PC-3 (cell line): ENCODE measurements around the gene SAPCD1. TPM values are rescaled to one million over a fixed set of nuclear protein-coding genes. Genes with fewer than 3 reads are reported as not detected.

Source experiments
- ATAC-seq: fragments of 200-7000 bp; cut with Tn5 transposase; 2 replicates; pipeline ENCODE4 v1.9.1; 2020; ENCODE audit warnings: mild to moderate bottlenecking, moderate library complexity
- BruUV-seq: library from RNA; stranded (reverse); fragments of 400-500 nt; replicated peaks from 2 replicates; lab custom pipeline; 2021; lab: Mats Ljungman, UMichigan
- CTCF ChIA-PET: fragments of 300-600 bp; sonication (Branson Sonifier 250); formaldehyde crosslinking; loops from one replicate; lab custom pipeline; 2022; ENCODE audit warnings: antibody characterized with exemption; lab: Charles Lee
- POLR2A ChIA-PET: fragments of 300-600 bp; sonication (Branson Sonifier 250); formaldehyde crosslinking; loops from one replicate; lab custom pipeline; 2022; ENCODE audit warnings: antibody characterized with exemption; ENCODE audit not compliant: unreplicated experiment; lab: Charles Lee
- DNase-seq: peaks from one replicate; pipeline ENCODE4 v3.0.0-alpha.2; 2015
- H2AFZ ChIP-seq: fragments of 300-600 bp; sonication (generic); 2 replicates; pipeline ENCODE4 v1.6.0; 2016; ENCODE audit warnings: antibody characterized with exemption, low read length
- H3F3A ChIP-seq: fragments of 300-600 bp; sonication (generic); one replicate; pipeline ENCODE4 v1.6.0; 2017; ENCODE audit warnings: antibody characterized with exemption, low read length, control low read depth, mild to moderate bottlenecking; ENCODE audit not compliant: unreplicated experiment
- H3K27ac ChIP-seq: fragments of 300-600 bp; sonication (generic); 2 replicates; pipeline ENCODE4 v1.5.1; 2016; ENCODE audit warnings: mild to moderate bottlenecking, low read length
- H3K27me3 ChIP-seq: fragments of 300-600 bp; sonication (generic); 2 replicates; pipeline ENCODE4 v1.6.1; 2016; ENCODE audit warnings: low read length, mixed read lengths
- H3K36me3 ChIP-seq: fragments of 300-600 bp; sonication (generic); 2 replicates; pipeline ENCODE4 v1.6.1; 2016; ENCODE audit warnings: low read depth, mixed run types, low read length, mixed read lengths
- H3K4me1 ChIP-seq: fragments of 300-600 bp; sonication (generic); 2 replicates; pipeline ENCODE4 v1.5.1; 2016; ENCODE audit warnings: low read length; ENCODE audit not compliant: insufficient read depth
- H3K4me2 ChIP-seq: fragments of 300-600 bp; sonication (generic); 2 replicates; pipeline ENCODE4 v1.6.0; 2016; ENCODE audit warnings: low read length
- H3K4me3 ChIP-seq: fragments of 300-600 bp; sonication (generic); 2 replicates; pipeline ENCODE4 v1.5.1; 2016; ENCODE audit warnings: mild to moderate bottlenecking, low read length, mixed read lengths
- H3K79me2 ChIP-seq: fragments of 300-600 bp; sonication (generic); 2 replicates; pipeline ENCODE4 v1.6.1; 2017; ENCODE audit warnings: low read length, mixed read lengths
- H3K9ac ChIP-seq: fragments of 300-600 bp; sonication (generic); 2 replicates; pipeline ENCODE4 v1.6.0; 2016; ENCODE audit warnings: mild to moderate bottlenecking, low read length
- H3K9me2 ChIP-seq: fragments of 300-600 bp; sonication (generic); replicated peaks from 2 replicates; pipeline ENCODE4 v1.6.1; 2016; ENCODE audit warnings: mixed run types, low read length, mixed read lengths
- H3K9me3 ChIP-seq: fragments of 300-600 bp; sonication (generic); 2 replicates; pipeline ENCODE4 v1.6.1; 2016; ENCODE audit warnings: low read length, mixed read lengths
- H4K20me1 ChIP-seq: fragments of 300-600 bp; sonication (generic); 2 replicates; pipeline ENCODE4 v1.6.1; 2016; ENCODE audit warnings: low read length, mixed read lengths
- EZH2 ChIP-seq: fragments of 300-600 bp; sonication (generic); IDR thresholded peaks from one replicate; pipeline ENCODE4 v1.6.1; 2017; ENCODE audit warnings: antibody characterized with exemption, mild to moderate bottlenecking, low read length; ENCODE audit not compliant: unreplicated experiment
- EZH2phosphoT487 ChIP-seq: fragments of 300-600 bp; sonication (generic); IDR thresholded peaks from 2 replicates; pipeline ENCODE4 v1.6.1; 2018; ENCODE audit warnings: mild to moderate bottlenecking, antibody characterized with exemption, low read length, borderline replicate concordance
- intact Hi-C: fragments of 100-400 bp; cut with micrococcal nuclease; formaldehyde crosslinking; loops from 2 replicates; pipeline ENCODE4 v1.9.0; 2023
- total RNA-seq: library from RNA; depleted of rRNA; stranded (reverse); fragments of >200 nt; gene quantifications from 2 replicates; pipeline ENCODE4 v1.2.3, GENCODE V29; 2014
- TF ChIP-seq, protein P1 (sequence below): fragments of 300-600 bp; sonication (generic); conservative IDR thresholded peaks from 2 replicates; pipeline ENCODE4 v1.5.1; 2017; ENCODE audit warnings: antibody characterized with exemption, low read depth, mild to moderate bottlenecking, low read length

SAPCD1 gene
- total RNA-seq, 1 experiment from 2014 or later: 4.2 TPM

DNA sequence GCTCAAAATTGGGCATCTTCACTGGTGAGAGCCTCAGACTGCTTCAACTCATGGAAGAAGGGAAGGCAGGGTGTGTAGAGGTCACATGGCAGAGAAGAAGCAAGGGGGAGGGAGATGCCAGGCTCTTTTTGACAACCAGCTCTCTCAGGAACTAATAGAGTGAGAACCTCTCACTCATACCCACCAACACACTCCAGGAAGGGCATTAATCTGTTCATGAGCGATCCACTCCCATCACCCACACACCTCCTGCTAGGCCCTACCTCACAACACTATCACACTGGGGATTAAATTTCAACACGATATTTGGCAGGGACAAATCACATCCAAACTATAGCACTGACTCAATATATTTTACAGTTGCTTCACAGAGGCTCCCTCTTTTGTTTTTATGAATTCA is 20.6 kb upstream of the SAPCD1 start:
- no peak for DNase-seq
- Histone ChIP-seq H3K4me3 (no peak overlapping the region), H3K27me3 (no peaks in the 10 kb centered on the region), H3K4me1 (peaks cover 40% of the 10 kb centered on the region), H3K9me3 (no peaks in the 10 kb centered on the region), H3K4me2 (no peak overlapping the region), H4K20me1 (no peaks in the 10 kb centered on the region), H3K27ac (no peak overlapping the region), H3F3A (no peaks in the 10 kb centered on the region), H2AFZ (no peak overlapping the region), H3K9me2 (no peaks in the 10 kb centered on the region), H3K36me3 (peaks cover 5% of the 10 kb centered on the region; the same call in 1 of the 2 replicates), H3K9ac (no peak overlapping the region), H3K79me2 (peaks cover 14% of the 10 kb centered on the region)
- TF ChIP-seq EZH2: no peak
- no peak for TF ChIP-seq EZH2phosphoT487
- TF ChIP-seq, protein P1, sequence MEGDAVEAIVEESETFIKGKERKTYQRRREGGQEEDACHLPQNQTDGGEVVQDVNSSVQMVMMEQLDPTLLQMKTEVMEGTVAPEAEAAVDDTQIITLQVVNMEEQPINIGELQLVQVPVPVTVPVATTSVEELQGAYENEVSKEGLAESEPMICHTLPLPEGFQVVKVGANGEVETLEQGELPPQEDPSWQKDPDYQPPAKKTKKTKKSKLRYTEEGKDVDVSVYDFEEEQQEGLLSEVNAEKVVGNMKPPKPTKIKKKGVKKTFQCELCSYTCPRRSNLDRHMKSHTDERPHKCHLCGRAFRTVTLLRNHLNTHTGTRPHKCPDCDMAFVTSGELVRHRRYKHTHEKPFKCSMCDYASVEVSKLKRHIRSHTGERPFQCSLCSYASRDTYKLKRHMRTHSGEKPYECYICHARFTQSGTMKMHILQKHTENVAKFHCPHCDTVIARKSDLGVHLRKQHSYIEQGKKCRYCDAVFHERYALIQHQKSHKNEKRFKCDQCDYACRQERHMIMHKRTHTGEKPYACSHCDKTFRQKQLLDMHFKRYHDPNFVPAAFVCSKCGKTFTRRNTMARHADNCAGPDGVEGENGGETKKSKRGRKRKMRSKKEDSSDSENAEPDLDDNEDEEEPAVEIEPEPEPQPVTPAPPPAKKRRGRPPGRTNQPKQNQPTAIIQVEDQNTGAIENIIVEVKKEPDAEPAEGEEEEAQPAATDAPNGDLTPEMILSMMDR: no peak
- CTCF ChIA-PET: interaction anchor here (0.6 kb wide), 1 partner anchor 75 kb away, joined by 5 read pairs; no protein-coding TSS in a partner anchor
- POLR2A ChIA-PET: no interaction called here
- intact Hi-C loops: no loop called here
- ATAC-seq: no peak
- no TSS peak for BruUV-seq

DNA sequence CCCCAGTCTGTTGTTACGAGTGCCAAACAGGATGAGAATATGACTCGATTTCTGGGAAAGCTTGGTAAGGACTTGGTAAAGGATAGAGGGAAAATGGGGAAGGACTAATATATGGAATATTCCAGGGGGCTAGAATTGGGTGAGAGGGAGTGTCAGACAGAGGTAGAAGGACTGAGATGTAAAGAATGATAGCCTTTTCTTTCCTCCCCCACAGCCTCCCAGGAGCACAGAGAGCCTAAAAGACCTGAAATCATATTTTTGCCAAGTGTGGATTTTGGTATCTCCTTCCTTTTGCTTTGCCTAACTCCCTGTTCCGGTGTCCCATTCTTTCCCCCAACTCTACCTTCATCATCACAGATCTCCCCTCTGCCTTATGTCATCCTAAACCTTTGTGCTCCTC is 19.6 kb upstream of the SAPCD1 start:
- no peaks in the 10 kb centered on the region for H4K20me1 ChIP-seq
- no peak overlapping the region for H3K27ac ChIP-seq
- H3K9me2 ChIP-seq: no peaks in the 10 kb centered on the region
- intact Hi-C loops: no loop called here
- H3K4me2 ChIP-seq: no peak overlapping the region
- BruUV-seq: no TSS peak
- ChIA-PET CTCF (no interaction called here), POLR2A (no interaction called here)
- H3K9ac ChIP-seq: no peak overlapping the region
- ATAC-seq (no peak), DNase-seq (no peak)
- H3K9me3 ChIP-seq: no peaks in the 10 kb centered on the region
- TF ChIP-seq, protein P1: no peak
- TF ChIP-seq EZH2phosphoT487 (no peak), EZH2 (no peak)
- H2AFZ ChIP-seq: no peak overlapping the region
- H3K27me3 ChIP-seq: no peaks in the 10 kb centered on the region
- no peak overlapping the region for H3K4me3 ChIP-seq
- H3F3A ChIP-seq: no peaks in the 10 kb centered on the region
- H3K36me3 ChIP-seq: peaks cover 10% of the 10 kb centered on the region; the same call in 1 of the 2 replicates
- peaks cover 36% of the 10 kb centered on the region for H3K4me1 ChIP-seq
- peaks cover 12% of the 10 kb centered on the region for H3K79me2 ChIP-seq

DNA sequence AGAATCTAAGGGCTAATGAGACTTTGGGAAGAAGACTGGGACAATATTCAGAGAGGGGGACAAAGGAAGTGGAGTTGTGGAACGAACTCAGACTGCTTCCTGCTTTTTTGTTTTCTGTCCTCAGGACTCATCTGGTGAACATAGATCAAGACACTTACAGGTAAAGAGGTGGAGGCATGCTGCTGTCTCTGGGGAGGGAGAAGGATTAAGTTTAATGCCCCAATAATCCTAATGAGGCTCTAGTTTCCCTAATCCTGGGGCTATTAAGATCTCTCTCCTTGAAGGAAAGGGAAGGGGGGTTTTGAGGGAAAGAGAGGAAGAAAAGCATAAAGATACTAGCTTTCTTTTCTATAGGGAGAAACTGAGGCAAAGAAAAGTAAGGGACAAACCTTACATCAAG is 18.0 kb upstream of the SAPCD1 start:
- peaks cover 10% of the 10 kb centered on the region; the same call in 1 of the 2 replicates for H3K36me3 ChIP-seq
- BruUV-seq: no TSS peak
- CTCF ChIA-PET: no interaction called here
- ATAC-seq: no peak
- no peak overlapping the region for H3K9ac ChIP-seq
- no peak for TF ChIP-seq EZH2phosphoT487
- H3F3A ChIP-seq: no peaks in the 10 kb centered on the region
- H3K4me1 ChIP-seq: peaks cover 22% of the 10 kb centered on the region
- no peak overlapping the region for H3K4me2 ChIP-seq
- DNase-seq: no peak
- no peaks in the 10 kb centered on the region for H4K20me1 ChIP-seq
- no peak overlapping the region for H3K4me3 ChIP-seq
- H3K79me2 ChIP-seq: peaks cover 12% of the 10 kb centered on the region
- no peaks in the 10 kb centered on the region for H3K9me2 ChIP-seq
- intact Hi-C loops: no loop called here
- no peaks in the 10 kb centered on the region for H3K27me3 ChIP-seq
- H3K27ac ChIP-seq: no peak overlapping the region
- POLR2A ChIA-PET: no interaction called here
- H3K9me3 ChIP-seq: no peaks in the 10 kb centered on the region
- H2AFZ ChIP-seq: no peak overlapping the region
